GM23248 (cell line): Measurements from ENCODE around the gene SCYL3.
"Not testable (repeated sequence)": the region's sequence is repeated elsewhere in the genome, so short reads cannot be mapped to it uniquely, and the experiment has no call there.

ENCODE experiments used
- EZH2 ChIP-seq: fragments of 200-600 bp; sonication (generic); IDR thresholded peaks from 2 replicates; pipeline ENCODE4 v1.6.1; 2018; ENCODE audit warnings: antibody characterized with exemption, mild to moderate bottlenecking; ENCODE audit not compliant: insufficient read depth, poor library complexity, severe bottlenecking
- EZH2phosphoT487 ChIP-seq: fragments of 200-600 bp; sonication (generic); IDR thresholded peaks from 2 replicates; pipeline ENCODE4 v1.6.1; 2018; ENCODE audit warnings: antibody characterized with exemption, moderate library complexity, mild to moderate bottlenecking, low read depth; ENCODE audit not compliant: insufficient read depth

- TF ChIP-seq EZH2phosphoT487, EZH2: not testable (repeated sequence)
Observed at GRCh38 chr1:169864531-169864930, 29.2 kb downstream of the SCYL3 start.
